ENCODE results near the gene DNMT3B.

Gene DNMT3B

GRCh38 chr20:32842688-32843524, 80.7 kb downstream of the DNMT3B start:
- H3K4me1 ChIP-seq (ENCODE audit: insufficient read depth, low read length, severe bottlenecking) = no peaks in the 10 kb centered on the region
- no peaks in the 10 kb centered on the region for H3K9me2 ChIP-seq (ENCODE audit: low read depth, low read length)
- H3K4me2 ChIP-seq (ENCODE audit: low read length) = no peak overlapping the region
- TF ChIP-seq CTCF (IDR thresholded peaks at IDR 0.05; ENCODE audit: low read length) (no peak), EZH2 (IDR thresholded peaks at IDR 0.05; ENCODE audit: borderline replicate concordance, low read length) (no peak)
- no peaks in the 10 kb centered on the region for H4K20me1 ChIP-seq (ENCODE audit: insufficient read depth, low read length)
- H2AFZ ChIP-seq (ENCODE audit: low read length) = no peak overlapping the region
- H3K27ac ChIP-seq (ENCODE audit: low read depth, low read length, poor library complexity, severe bottlenecking) = no peak overlapping the region
- H3K9me3 ChIP-seq (ENCODE audit: low read length) = no peaks in the 10 kb centered on the region
- H3K36me3 ChIP-seq (ENCODE audit: insufficient read depth, low read length) = peaks cover 95% of the 10 kb centered on the region
- no peaks in the 10 kb centered on the region for H3F3A ChIP-seq (ENCODE audit: insufficient read depth, low read length)
- no peaks in the 10 kb centered on the region for H3K27me3 ChIP-seq (ENCODE audit: insufficient read depth, low read length)
- no peak overlapping the region for H3K4me3 ChIP-seq (ENCODE audit: low read depth, low read length, poor library complexity, severe bottlenecking)
- peaks cover 11% of the 10 kb centered on the region for H3K79me2 ChIP-seq (ENCODE audit: insufficient read depth, low read length)
- no peak overlapping the region for H3K9ac ChIP-seq (ENCODE audit: low read length)

- peaks cover 92% of the 10 kb centered on the region for H3K36me3 ChIP-seq (ENCODE audit: insufficient read depth, low read length)
- H3K79me2 ChIP-seq (ENCODE audit: insufficient read depth, low read length) = peaks cover 11% of the 10 kb centered on the region
- H3K4me1 ChIP-seq (ENCODE audit: insufficient read depth, low read length, severe bottlenecking) = no peaks in the 10 kb centered on the region
- no peak overlapping the region for H3K4me2 ChIP-seq (ENCODE audit: low read length)
- no peaks in the 10 kb centered on the region for H3K27me3 ChIP-seq (ENCODE audit: insufficient read depth, low read length)
- H4K20me1 ChIP-seq (ENCODE audit: insufficient read depth, low read length) = no peaks in the 10 kb centered on the region
- H3K4me3 ChIP-seq (ENCODE audit: low read depth, low read length, poor library complexity, severe bottlenecking) = no peak overlapping the region
- no peak overlapping the region for H2AFZ ChIP-seq (ENCODE audit: low read length)
- TF ChIP-seq CTCF (IDR thresholded peaks at IDR 0.05; ENCODE audit: low read length) (no peak), EZH2 (IDR thresholded peaks at IDR 0.05; ENCODE audit: borderline replicate concordance, low read length) (no peak)
- no peaks in the 10 kb centered on the region for H3K9me3 ChIP-seq (ENCODE audit: low read length)
- H3F3A ChIP-seq (ENCODE audit: insufficient read depth, low read length) = no peaks in the 10 kb centered on the region
- H3K27ac ChIP-seq (ENCODE audit: low read depth, low read length, poor library complexity, severe bottlenecking) = no peak overlapping the region
- no peaks in the 10 kb centered on the region for H3K9me2 ChIP-seq (ENCODE audit: low read depth, low read length)
- H3K9ac ChIP-seq (ENCODE audit: low read length) = no peak overlapping the region
Measured at GRCh38 chr20:32845786-32846185, 83.6 kb downstream of the DNMT3B start.

GRCh38 chr20:32846852-32847251, 84.7 kb downstream of the DNMT3B start:
- Histone ChIP-seq H3K27ac (ENCODE audit: low read depth, low read length, poor library complexity, severe bottlenecking) (no peak overlapping the region), H2AFZ (ENCODE audit: low read length) (no peak overlapping the region), H3K79me2 (ENCODE audit: insufficient read depth, low read length) (peaks cover 11% of the 10 kb centered on the region), H3F3A (ENCODE audit: insufficient read depth, low read length) (no peaks in the 10 kb centered on the region), H4K20me1 (ENCODE audit: insufficient read depth, low read length) (no peaks in the 10 kb centered on the region), H3K36me3 (ENCODE audit: insufficient read depth, low read length) (peaks cover 95% of the 10 kb centered on the region), H3K4me3 (ENCODE audit: low read depth, low read length, poor library complexity, severe bottlenecking) (no peak overlapping the region), H3K27me3 (ENCODE audit: insufficient read depth, low read length) (no peaks in the 10 kb centered on the region), H3K4me2 (ENCODE audit: low read length) (no peak overlapping the region), H3K9me3 (ENCODE audit: low read length) (no peaks in the 10 kb centered on the region), H3K9ac (ENCODE audit: low read length) (no peak overlapping the region), H3K4me1 (ENCODE audit: insufficient read depth, low read length, severe bottlenecking) (no peaks in the 10 kb centered on the region), H3K9me2 (ENCODE audit: low read depth, low read length) (no peaks in the 10 kb centered on the region)
- TF ChIP-seq EZH2 (IDR thresholded peaks at IDR 0.05; ENCODE audit: borderline replicate concordance, low read length) (no peak), CTCF (IDR thresholded peaks at IDR 0.05; ENCODE audit: low read length) (no peak)

All from OCI-LY1 (cell line).